Measurements from ENCODE around the gene CRACR2B.

The CRACR2B gene

GRCh38 chr11:790721-791564, 36.8 kb upstream of the CRACR2B start:
- no peak overlapping the region for H2AFZ ChIP-seq (ENCODE audit: low read depth, low read length)
- DNase-seq: peak; percentile 30
- no peak overlapping the region for H2BK5ac ChIP-seq (ENCODE audit: low read depth, low read length, poor library complexity, severe bottlenecking)
- H2AK5ac ChIP-seq (ENCODE audit: low read length, severe bottlenecking): no peak overlapping the region
- H3K79me1 ChIP-seq (replicated peaks; ENCODE audit: low read length, poor library complexity, severe bottlenecking): peaks cover 3% of the 10 kb centered on the region
- 73% methylated on average over 18 of the region's 18 CpGs for WGBS
- H3K9me3 ChIP-seq (ENCODE audit: control insufficient read depth, low read length): no peaks in the 10 kb centered on the region
- no peak overlapping the region for H3K14ac ChIP-seq (ENCODE audit: low read length in 2 of 2)
- H3K9ac ChIP-seq (ENCODE audit: low read length): peak overlapping the region; percentile 29
- H2BK12ac ChIP-seq (ENCODE audit: low read length in 2 of 2): no peak overlapping the region
- H3K23ac ChIP-seq (ENCODE audit: low read length in 2 of 2): no peak overlapping the region
- no peak overlapping the region for H3K27ac ChIP-seq (ENCODE audit: low read length, poor library complexity, severe bottlenecking)
- H3K18ac ChIP-seq (ENCODE audit: low read depth in 1 of 2, low read length in 2 of 2): no peak overlapping the region
- peaks cover 4 to 14% of the 10 kb centered on the region in 2 experiments for H3K27me3 ChIP-seq (ENCODE audit: control insufficient read depth in 1 of 2, insufficient read depth in 1 of 2, low read length in 2 of 2)
- no peak overlapping the region for H2BK120ac ChIP-seq (ENCODE audit: low read depth, low read length)
- peak overlapping the region; percentile 29 for H4K8ac ChIP-seq (ENCODE audit: low read length)
- peak overlapping the region; percentile 13 to 30 for H3K4ac ChIP-seq (ENCODE audit: low read depth in 1 of 2, low read length in 2 of 2)
- no peak overlapping the region for H4K91ac ChIP-seq (ENCODE audit: low read length)
- no peak overlapping the region for H3K4me2 ChIP-seq (ENCODE audit: low read length, poor library complexity, severe bottlenecking)
- H3K4me3 ChIP-seq (ENCODE audit: insufficient read depth in 1 of 2, low read depth in 1 of 2, low read length in 2 of 2): no peak overlapping the region
- H2BK15ac ChIP-seq (ENCODE audit: low read depth, poor library complexity, severe bottlenecking): peak overlapping the region; percentile 33
- H3K36me3 ChIP-seq (ENCODE audit: control insufficient read depth in 1 of 2, insufficient read depth in 2 of 2, low read depth in 1 of 2, low read length in 2 of 2): peaks cover 19 to 43% of the 10 kb centered on the region in 2 experiments
- peaks cover 32% of the 10 kb centered on the region for H3K4me1 ChIP-seq (ENCODE audit: control insufficient read depth, insufficient read depth, low read depth, low read length)

DNA sequence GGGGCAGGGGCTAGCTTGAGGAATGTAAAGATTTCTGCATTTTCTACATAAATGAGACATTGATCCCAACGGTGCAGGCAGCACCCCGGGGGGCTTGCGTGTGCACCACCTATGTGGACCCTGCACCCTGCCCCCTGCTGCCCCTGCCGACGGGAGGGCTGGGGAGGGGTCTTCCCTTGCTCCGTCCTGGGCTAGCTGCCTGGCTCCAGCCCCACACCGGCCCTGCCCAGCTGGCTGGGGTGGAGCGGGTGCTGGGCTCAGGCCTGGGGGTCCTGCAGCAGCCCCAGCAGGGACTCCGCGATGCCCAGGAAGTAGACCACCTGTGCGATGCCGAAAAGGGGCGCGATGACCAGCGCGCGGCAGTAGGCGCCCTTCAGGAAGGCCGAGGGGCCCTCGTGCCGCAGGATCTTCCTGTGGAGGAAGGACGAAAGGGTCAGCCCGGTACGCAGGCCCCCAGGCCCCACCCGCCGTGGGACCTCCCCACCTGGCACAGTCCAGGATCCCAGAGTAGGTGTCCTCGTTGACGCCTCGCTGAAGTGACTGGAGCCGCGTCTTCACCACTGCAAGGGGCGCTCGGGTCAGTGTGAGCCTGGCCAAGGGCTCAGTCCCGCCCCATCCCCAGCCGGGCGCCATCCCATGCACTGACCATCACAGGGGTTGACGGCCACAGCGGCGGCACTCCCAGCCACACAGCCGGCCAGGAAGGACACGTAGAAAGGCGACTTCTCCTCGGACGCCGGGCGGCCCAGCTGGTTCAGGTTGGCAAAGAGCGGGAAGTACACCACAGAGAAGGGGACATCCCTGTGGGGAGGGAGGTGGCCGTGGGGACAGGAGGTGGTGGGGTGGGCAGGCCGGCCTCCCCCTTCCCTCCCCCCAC, 35.8 kb upstream of the CRACR2B start:
- WGBS: 97% methylated on average over 47 of the region's 49 CpGs
- no peak overlapping the region for H2BK15ac ChIP-seq (ENCODE audit: low read depth, poor library complexity, severe bottlenecking)
- no peak overlapping the region for H2AK5ac ChIP-seq (ENCODE audit: low read length, severe bottlenecking)
- H2AFZ ChIP-seq (ENCODE audit: low read depth, low read length): no peak overlapping the region
- H3K79me1 ChIP-seq (replicated peaks; ENCODE audit: low read length, poor library complexity, severe bottlenecking): peaks cover 3% of the 10 kb centered on the region
- H3K9me3 ChIP-seq (ENCODE audit: control insufficient read depth, low read length): no peaks in the 10 kb centered on the region
- no peak overlapping the region for H4K91ac ChIP-seq (ENCODE audit: low read length)
- no peak overlapping the region for H2BK12ac ChIP-seq (ENCODE audit: low read length in 2 of 2)
- H3K36me3 ChIP-seq (ENCODE audit: control insufficient read depth in 1 of 2, insufficient read depth in 2 of 2, low read depth in 1 of 2, low read length in 2 of 2): peaks cover 19 to 43% of the 10 kb centered on the region in 2 experiments
- H3K4ac ChIP-seq (ENCODE audit: low read depth in 1 of 2, low read length in 2 of 2): peak overlapping the region in 1 of 2 experiments; percentile 13
- no peak for DNase-seq
- no peak overlapping the region for H2BK5ac ChIP-seq (ENCODE audit: low read depth, low read length, poor library complexity, severe bottlenecking)
- peaks cover 40% of the 10 kb centered on the region for H3K4me1 ChIP-seq (ENCODE audit: control insufficient read depth, insufficient read depth, low read depth, low read length)
- no peak overlapping the region for H3K4me3 ChIP-seq (ENCODE audit: insufficient read depth in 1 of 2, low read depth in 1 of 2, low read length in 2 of 2)
- peaks cover 4 to 14% of the 10 kb centered on the region in 2 experiments for H3K27me3 ChIP-seq (ENCODE audit: control insufficient read depth in 1 of 2, insufficient read depth in 1 of 2, low read length in 2 of 2)
- H3K9ac ChIP-seq (ENCODE audit: low read length): no peak overlapping the region
- H3K4me2 ChIP-seq (ENCODE audit: low read length, poor library complexity, severe bottlenecking): no peak overlapping the region
- no peak overlapping the region for H2BK120ac ChIP-seq (ENCODE audit: low read depth, low read length)
- no peak overlapping the region for H4K8ac ChIP-seq (ENCODE audit: low read length)
- H3K27ac ChIP-seq (ENCODE audit: low read length, poor library complexity, severe bottlenecking): no peak overlapping the region
- no peak overlapping the region for H3K14ac ChIP-seq (ENCODE audit: low read length in 2 of 2)
- H3K18ac ChIP-seq (ENCODE audit: low read depth in 1 of 2, low read length in 2 of 2): no peak overlapping the region
- H3K23ac ChIP-seq (ENCODE audit: low read length in 2 of 2): no peak overlapping the region

DNA sequence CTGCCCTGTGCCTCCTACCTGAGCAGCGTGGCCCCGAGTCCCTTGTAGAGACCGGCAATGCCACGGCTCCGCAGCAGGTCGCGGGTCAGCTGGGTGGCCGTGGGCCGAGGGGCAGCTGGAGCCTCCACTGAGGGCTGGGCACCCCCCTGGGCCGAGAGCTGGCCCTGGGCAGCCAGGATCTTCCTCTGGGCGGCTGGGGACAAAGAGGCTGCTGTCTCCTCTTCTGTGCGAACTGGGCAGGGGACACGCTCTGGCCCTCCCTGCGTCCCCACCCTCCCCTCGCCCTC, 35.2 kb upstream of the CRACR2B start:
- WGBS: over 99% methylated on average over 14 of the region's 15 CpGs
- H3K4me3 ChIP-seq (ENCODE audit: insufficient read depth in 1 of 2, low read depth in 1 of 2, low read length in 2 of 2): no peak overlapping the region
- H3K23ac ChIP-seq (ENCODE audit: low read length in 2 of 2): no peak overlapping the region
- H4K8ac ChIP-seq (ENCODE audit: low read length): no peak overlapping the region
- no peak overlapping the region for H3K27ac ChIP-seq (ENCODE audit: low read length, poor library complexity, severe bottlenecking)
- no peak overlapping the region for H3K9ac ChIP-seq (ENCODE audit: low read length)
- H2BK5ac ChIP-seq (ENCODE audit: low read depth, low read length, poor library complexity, severe bottlenecking): no peak overlapping the region
- DNase-seq: no peak
- H3K9me3 ChIP-seq (ENCODE audit: control insufficient read depth, low read length): no peaks in the 10 kb centered on the region
- H2AK5ac ChIP-seq (ENCODE audit: low read length, severe bottlenecking): no peak overlapping the region
- H3K18ac ChIP-seq (ENCODE audit: low read depth in 1 of 2, low read length in 2 of 2): no peak overlapping the region
- peaks cover 3% of the 10 kb centered on the region for H3K79me1 ChIP-seq (replicated peaks; ENCODE audit: low read length, poor library complexity, severe bottlenecking)
- H3K27me3 ChIP-seq (ENCODE audit: control insufficient read depth in 1 of 2, insufficient read depth in 1 of 2, low read length in 2 of 2): peaks cover 4 to 14% of the 10 kb centered on the region in 2 experiments
- no peak overlapping the region for H3K14ac ChIP-seq (ENCODE audit: low read length in 2 of 2)
- no peak overlapping the region for H2BK12ac ChIP-seq (ENCODE audit: low read length in 2 of 2)
- no peak overlapping the region for H2AFZ ChIP-seq (ENCODE audit: low read depth, low read length)
- peaks cover 42% of the 10 kb centered on the region for H3K4me1 ChIP-seq (ENCODE audit: control insufficient read depth, insufficient read depth, low read depth, low read length)
- no peak overlapping the region for H2BK120ac ChIP-seq (ENCODE audit: low read depth, low read length)
- H2BK15ac ChIP-seq (ENCODE audit: low read depth, poor library complexity, severe bottlenecking): no peak overlapping the region
- no peak overlapping the region for H4K91ac ChIP-seq (ENCODE audit: low read length)
- H3K36me3 ChIP-seq (ENCODE audit: control insufficient read depth in 1 of 2, insufficient read depth in 2 of 2, low read depth in 1 of 2, low read length in 2 of 2): peaks cover 19 to 43% of the 10 kb centered on the region in 2 experiments
- no peak overlapping the region for H3K4me2 ChIP-seq (ENCODE audit: low read length, poor library complexity, severe bottlenecking)
- H3K4ac ChIP-seq (ENCODE audit: low read depth in 1 of 2, low read length in 2 of 2): no peak overlapping the region

- H3K79me1 ChIP-seq (replicated peaks; ENCODE audit: low read length, poor library complexity, severe bottlenecking): peaks cover 3% of the 10 kb centered on the region
- no peak overlapping the region for H3K23ac ChIP-seq (ENCODE audit: low read length in 2 of 2)
- WGBS: 89% methylated on average over 13 of the region's 13 CpGs
- no peak for DNase-seq
- no peak overlapping the region for H3K4me3 ChIP-seq (ENCODE audit: insufficient read depth in 1 of 2, low read depth in 1 of 2, low read length in 2 of 2)
- H3K27me3 ChIP-seq (ENCODE audit: control insufficient read depth in 1 of 2, insufficient read depth in 1 of 2, low read length in 2 of 2): peaks cover 4 to 14% of the 10 kb centered on the region in 2 experiments
- no peak overlapping the region for H2BK5ac ChIP-seq (ENCODE audit: low read depth, low read length, poor library complexity, severe bottlenecking)
- H2AK5ac ChIP-seq (ENCODE audit: low read length, severe bottlenecking): no peak overlapping the region
- H4K8ac ChIP-seq (ENCODE audit: low read length): no peak overlapping the region
- no peak overlapping the region for H3K27ac ChIP-seq (ENCODE audit: low read length, poor library complexity, severe bottlenecking)
- H2BK12ac ChIP-seq (ENCODE audit: low read length in 2 of 2): no peak overlapping the region
- no peak overlapping the region for H4K91ac ChIP-seq (ENCODE audit: low read length)
- no peak overlapping the region for H3K18ac ChIP-seq (ENCODE audit: low read depth in 1 of 2, low read length in 2 of 2)
- peaks cover 19 to 43% of the 10 kb centered on the region in 2 experiments for H3K36me3 ChIP-seq (ENCODE audit: control insufficient read depth in 1 of 2, insufficient read depth in 2 of 2, low read depth in 1 of 2, low read length in 2 of 2)
- H2BK15ac ChIP-seq (ENCODE audit: low read depth, poor library complexity, severe bottlenecking): no peak overlapping the region
- no peaks in the 10 kb centered on the region for H3K9me3 ChIP-seq (ENCODE audit: control insufficient read depth, low read length)
- H3K4me2 ChIP-seq (ENCODE audit: low read length, poor library complexity, severe bottlenecking): no peak overlapping the region
- no peak overlapping the region for H2AFZ ChIP-seq (ENCODE audit: low read depth, low read length)
- H3K9ac ChIP-seq (ENCODE audit: low read length): no peak overlapping the region
- H3K4me1 ChIP-seq (ENCODE audit: control insufficient read depth, insufficient read depth, low read depth, low read length): peaks cover 42% of the 10 kb centered on the region
- no peak overlapping the region for H3K14ac ChIP-seq (ENCODE audit: low read length in 2 of 2)
- no peak overlapping the region for H2BK120ac ChIP-seq (ENCODE audit: low read depth, low read length)
- H3K4ac ChIP-seq (ENCODE audit: low read depth in 1 of 2, low read length in 2 of 2): no peak overlapping the region
Observed at GRCh38 chr11:792873-793272, 34.8 kb upstream of the CRACR2B start.
